ENCODE measurements around the gene N4BP2L2. TPM values are rescaled to one million over a fixed set of nuclear protein-coding genes. Genes with fewer than 3 reads are reported as not detected.

The N4BP2L2 gene
- total and polyA plus RNA-seq, 2 experiments from 2014 or later: 63.1 to 160 TPM

- no peaks in the 10 kb centered on the region for H4K20me1 ChIP-seq (replicated peaks; ENCODE audit: insufficient read depth)
- no peak overlapping the region for H3K4me2 ChIP-seq
- Mint-ChIP-seq H3K9me3 (peaks cover 12% of the 10 kb centered on the region; the same call in 2 of the 3 replicates), H3K27me3 (ENCODE audit: insufficient read depth, low read depth, poor library complexity) (peaks cover 8% of the 10 kb centered on the region), H3K27ac (no peak overlapping the region), H3K4me3 (no peak overlapping the region), H3K4me1 (no peaks in the 10 kb centered on the region; the same call in 2 of the 3 replicates), H3K36me3 (ENCODE audit: low read depth) (peaks cover 15% of the 10 kb centered on the region)
- H3K4me3 ChIP-seq: no peak overlapping the region
- no peaks in the 10 kb centered on the region for H3F3A ChIP-seq (replicated peaks; ENCODE audit: low read depth)
- no peaks in the 10 kb centered on the region for H3K27me3 ChIP-seq (ENCODE audit: insufficient read depth)
- no peaks in the 10 kb centered on the region for H3K36me3 ChIP-seq (ENCODE audit: insufficient read depth)
- H3K27ac ChIP-seq (ENCODE audit: low read depth): no peak overlapping the region
- no peak overlapping the region for H2AFZ ChIP-seq
- H3K9me2 ChIP-seq (ENCODE audit: insufficient read depth): no peaks in the 10 kb centered on the region
- no peaks in the 10 kb centered on the region for H3K79me2 ChIP-seq (replicated peaks; ENCODE audit: insufficient read depth)
- TF ChIP-seq ZNF331 (CRISPR knock-in tag; IDR thresholded peaks at IDR 0.05; ENCODE audit: low read depth): no peak
- no peak for TF ChIP-seq ZNF462 (CRISPR knock-in tag; IDR thresholded peaks at IDR 0.05)
- TF ChIP-seq CREB1 (CRISPR knock-in tag; IDR thresholded peaks at IDR 0.05; ENCODE audit: low read depth): no peak
- no peak for TF ChIP-seq REST (IDR thresholded peaks at IDR 0.05; ENCODE audit: unreplicated experiment)
- no peak for TF ChIP-seq ETS1 (IDR thresholded peaks at IDR 0.05)
- no peak for TF ChIP-seq CTCF (conservative IDR thresholded peaks at IDR 0.05; ENCODE audit: low read depth in 2 of 2)
- TF ChIP-seq JUNB (IDR thresholded peaks at IDR 0.05; ENCODE audit: unreplicated experiment): no peak
- TF ChIP-seq POLR2AphosphoS5 (IDR thresholded peaks at IDR 0.05; ENCODE audit: low read depth): no peak
- no peak for TF ChIP-seq EZH2 (IDR thresholded peaks at IDR 0.05; ENCODE audit: low read depth, unreplicated experiment)
- TF ChIP-seq EZH2phosphoT487 (IDR thresholded peaks at IDR 0.05; ENCODE audit: unreplicated experiment): no peak
- TF ChIP-seq STAT1 (IDR thresholded peaks at IDR 0.05; ENCODE audit: unreplicated experiment): no peak
- TF ChIP-seq NANOG (IDR thresholded peaks at IDR 0.05; ENCODE audit: borderline replicate concordance): no peak
- no peaks in the 10 kb centered on the region for H3K4me1 ChIP-seq (ENCODE audit: insufficient read depth)
- DNase-seq (ENCODE audit: low spot score) (no peak), ATAC-seq (no peak)
Measured at GRCh38 chr13:32456591-32456990, 82.0 kb downstream of the N4BP2L2 start.

Data from GM23338 (cell line).